HEK293 (cell line): ENCODE data around the gene CACNA2D1.
A peak's percentile ranks its signal among the peaks of the same experiment; 100 is the strongest.

ENCODE experiments used
- CTCF ChIA-PET: fragments of 350-600 bp; formaldehyde crosslinking; extraction: SDS; loops from one replicate; lab custom pipeline; 2021; ENCODE audit warnings: antibody characterized with exemption; lab: Yijun Ruan, JAX
- POLR2A ChIA-PET: fragments of 300-600 bp; formaldehyde crosslinking; extraction: SDS; loops from one replicate; lab custom pipeline; 2020; ENCODE audit warnings: antibody characterized with exemption, inconsistent platforms; lab: Yijun Ruan, JAX
- H3K27ac ChIP-seq: fragments of 200-500 bp; sonication (Bioruptor generic); 2 replicates; pipeline ENCODE4 v1.5.1; 2014; ENCODE audit warnings: low read depth, low read length, control low read depth, inconsistent platforms; ENCODE audit errors: extremely low read depth
- H3K36me3 ChIP-seq, 2 experiments: fragments of 200-500 bp in 1 of 2; sonication (Bioruptor generic) in 1 of 2; 1 replicate in 1 of 2; 2 replicates in 1 of 2; pipeline ENCODE4 v1.5.1; 2014 to 2017; ENCODE audit warnings: inconsistent platforms in 2 of 2, low read length in 2 of 2; ENCODE audit not compliant: control insufficient read depth in 2 of 2, insufficient read depth in 1 of 2
- H3K4me1 ChIP-seq: fragments of 200-500 bp; sonication (Bioruptor generic); 2 replicates; pipeline ENCODE4 v1.5.1; 2014; ENCODE audit warnings: mild to moderate bottlenecking, low read length, inconsistent platforms; ENCODE audit not compliant: control insufficient read depth, insufficient read depth
- H3K4me3 ChIP-seq: 2 replicates; pipeline ENCODE4 v1.5.1; 2011; ENCODE audit warnings: low read depth, mild to moderate bottlenecking, control low read depth, low read length, moderate library complexity
- H3K9me3 ChIP-seq: fragments of 200-500 bp; sonication (Bioruptor generic); 2 replicates; pipeline ENCODE4 v1.5.1; 2014; ENCODE audit warnings: low read depth, low read length, inconsistent platforms; ENCODE audit not compliant: control insufficient read depth, insufficient read depth
- AEBP2 ChIP-seq: fragments of 450-650 bp; formaldehyde crosslinking; IDR thresholded peaks from 2 replicates; pipeline ENCODE4 v1.5.1; 2016; ENCODE audit warnings: missing biosample characterization, missing genetic modification characterization, borderline replicate concordance
- HOXA7 ChIP-seq: sonication (generic); formaldehyde crosslinking; IDR thresholded peaks from 2 replicates; pipeline ENCODE4 v1.8.1; 2022; ENCODE audit warnings: missing genetic modification reagents, borderline replicate concordance
- HOXC10 ChIP-seq: sonication (generic); formaldehyde crosslinking; IDR thresholded peaks from 2 replicates; pipeline ENCODE4 v1.8.1; 2023; ENCODE audit warnings: mild to moderate bottlenecking, missing genetic modification reagents
- MEIS1 ChIP-seq: sonication (generic); formaldehyde crosslinking; IDR thresholded peaks from 2 replicates; pipeline ENCODE4 v1.8.1; 2022; ENCODE audit warnings: missing genetic modification reagents, mild to moderate bottlenecking, borderline replicate concordance
- TCF7L2 ChIP-seq: IDR thresholded peaks from 2 replicates; pipeline ENCODE4 v1.6.1; 2011; ENCODE audit warnings: low read depth, mild to moderate bottlenecking, inconsistent platforms, low read length, moderate library complexity, borderline replicate concordance
- ZBTB17 ChIP-seq: fragments of 450-650 bp; formaldehyde crosslinking; IDR thresholded peaks from 2 replicates; pipeline ENCODE4 v1.5.1; 2016; ENCODE audit warnings: missing biosample characterization, missing genetic modification characterization
- ZBTB21 ChIP-seq: fragments of 450-650 bp; formaldehyde crosslinking; IDR thresholded peaks from 2 replicates; pipeline ENCODE4 v1.5.1; 2017; ENCODE audit warnings: missing biosample characterization, missing genetic modification characterization
- ZNF146 ChIP-seq: fragments of 450-650 bp; formaldehyde crosslinking; IDR thresholded peaks from 2 replicates; pipeline ENCODE4 v1.5.1; 2016; ENCODE audit warnings: missing biosample characterization, missing genetic modification characterization
- ZNF302 ChIP-seq: fragments of 450-650 bp; formaldehyde crosslinking; IDR thresholded peaks from 2 replicates; pipeline ENCODE4 v1.5.1; 2016; ENCODE audit warnings: missing biosample characterization, missing genetic modification characterization, low read depth
- ZNF391 ChIP-seq: fragments of 450-650 bp; formaldehyde crosslinking; IDR thresholded peaks from 2 replicates; pipeline ENCODE4 v1.5.1; 2016; ENCODE audit warnings: low read depth, missing biosample characterization, missing genetic modification characterization, borderline replicate concordance
- ZNF423 ChIP-seq: fragments of 450-650 bp; formaldehyde crosslinking; IDR thresholded peaks from 2 replicates; pipeline ENCODE4 v1.5.1; 2016; ENCODE audit warnings: missing biosample characterization, missing genetic modification characterization
- ZNF530 ChIP-seq: fragments of 450-650 bp; formaldehyde crosslinking; IDR thresholded peaks from 2 replicates; pipeline ENCODE4 v1.5.1; 2016; ENCODE audit warnings: low read depth, missing biosample characterization, missing genetic modification characterization
- ZNF560 ChIP-seq: fragments of 450-650 bp; formaldehyde crosslinking; IDR thresholded peaks from 2 replicates; pipeline ENCODE4 v1.5.1; 2017; ENCODE audit warnings: missing biosample characterization, missing genetic modification characterization, borderline replicate concordance
- ZNF624 ChIP-seq: fragments of 450-650 bp; formaldehyde crosslinking; IDR thresholded peaks from 2 replicates; pipeline ENCODE4 v1.5.1; 2017; ENCODE audit warnings: missing biosample characterization, missing genetic modification characterization
- ZNF654 ChIP-seq: fragments of 450-650 bp; formaldehyde crosslinking; IDR thresholded peaks from 2 replicates; pipeline ENCODE4 v1.5.1; 2016; ENCODE audit warnings: low read depth, missing biosample characterization, missing genetic modification characterization
- ZNF707 ChIP-seq: fragments of 450-650 bp; formaldehyde crosslinking; IDR thresholded peaks from 2 replicates; pipeline ENCODE4 v1.5.1; 2016; ENCODE audit warnings: missing biosample characterization, missing genetic modification characterization
- ZNF777 ChIP-seq: fragments of 450-650 bp; formaldehyde crosslinking; IDR thresholded peaks from 2 replicates; pipeline ENCODE4 v1.5.1; 2017; ENCODE audit warnings: missing biosample characterization, missing genetic modification characterization, borderline replicate concordance
- TF ChIP-seq, protein P1 (sequence below): fragments of 450-650 bp; formaldehyde crosslinking; IDR thresholded peaks from 2 replicates; pipeline ENCODE4 v1.5.1; 2016; ENCODE audit warnings: missing biosample characterization, missing genetic modification characterization, low read depth
- TF ChIP-seq, protein P2 (sequence below): fragments of 450-650 bp; formaldehyde crosslinking; IDR thresholded peaks from 2 replicates; pipeline ENCODE4 v1.5.1; 2016; ENCODE audit warnings: missing biosample characterization, missing genetic modification characterization
- TF ChIP-seq, protein P3 (sequence below): fragments of 450-650 bp; formaldehyde crosslinking; IDR thresholded peaks from 2 replicates; pipeline ENCODE4; 2016; ENCODE audit warnings: missing biosample characterization, missing genetic modification characterization
- TF ChIP-seq, protein P4 (sequence below): fragments of 450-650 bp; formaldehyde crosslinking; IDR thresholded peaks from 2 replicates; pipeline ENCODE4 v1.5.1; 2016; ENCODE audit warnings: missing biosample characterization, missing genetic modification characterization

CACNA2D1 gene

GRCh38 chr7:81960026-81960425 is 483.6 kb downstream of the CACNA2D1 start (continued):
- TF ChIP-seq ZNF560 (tag by site-specific recombination) (no peak), ZNF146 (no peak), ZBTB17 (no peak), ZNF302 (no peak), ZNF530 (no peak), HOXA7 (CRISPR knock-in tag) (no peak), HOXC10 (CRISPR knock-in tag) (no peak), MEIS1 (CRISPR knock-in tag) (no peak)

DNA sequence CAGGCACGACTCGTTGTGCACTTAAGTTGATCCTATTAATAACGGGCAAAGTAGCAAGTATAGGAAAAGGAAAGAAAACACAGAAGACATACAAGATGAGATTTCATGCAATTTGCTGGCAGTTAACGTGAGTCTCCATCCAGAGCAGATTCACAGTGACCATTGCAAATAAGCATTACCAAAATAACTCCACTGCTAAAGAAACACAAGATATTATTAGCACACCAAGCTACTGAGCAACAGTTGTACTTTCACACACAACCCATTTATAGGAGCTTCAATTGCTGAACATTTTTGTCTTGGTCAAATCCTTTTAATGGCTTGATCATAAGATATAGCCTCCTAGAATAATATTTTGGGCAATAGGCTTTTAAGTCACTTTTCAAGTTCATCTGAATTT is 486.1 kb downstream of the CACNA2D1 start:
- no peaks in the 10 kb centered on the region for H3K4me1 ChIP-seq
- no peak overlapping the region for H3K4me3 ChIP-seq
- ChIA-PET CTCF (interaction anchor here (0.5 to 1.3 kb wide), 4 partner anchors 451 to 637 kb away, joined by 3 to 7 read pairs (median 4); no protein-coding TSS in a partner anchor), POLR2A (no interaction called here)
- no peak overlapping the region for H3K27ac ChIP-seq
- no peaks in the 10 kb centered on the region for H3K9me3 ChIP-seq
- no peaks in the 10 kb centered on the region for H3K36me3 ChIP-seq
- TF ChIP-seq ZNF391 (tag by site-specific recombination) (no peak), ZNF707 (tag by site-specific recombination) (no peak), ZNF624 (no peak), TCF7L2 (no peak)
- TF ChIP-seq, protein P1, sequence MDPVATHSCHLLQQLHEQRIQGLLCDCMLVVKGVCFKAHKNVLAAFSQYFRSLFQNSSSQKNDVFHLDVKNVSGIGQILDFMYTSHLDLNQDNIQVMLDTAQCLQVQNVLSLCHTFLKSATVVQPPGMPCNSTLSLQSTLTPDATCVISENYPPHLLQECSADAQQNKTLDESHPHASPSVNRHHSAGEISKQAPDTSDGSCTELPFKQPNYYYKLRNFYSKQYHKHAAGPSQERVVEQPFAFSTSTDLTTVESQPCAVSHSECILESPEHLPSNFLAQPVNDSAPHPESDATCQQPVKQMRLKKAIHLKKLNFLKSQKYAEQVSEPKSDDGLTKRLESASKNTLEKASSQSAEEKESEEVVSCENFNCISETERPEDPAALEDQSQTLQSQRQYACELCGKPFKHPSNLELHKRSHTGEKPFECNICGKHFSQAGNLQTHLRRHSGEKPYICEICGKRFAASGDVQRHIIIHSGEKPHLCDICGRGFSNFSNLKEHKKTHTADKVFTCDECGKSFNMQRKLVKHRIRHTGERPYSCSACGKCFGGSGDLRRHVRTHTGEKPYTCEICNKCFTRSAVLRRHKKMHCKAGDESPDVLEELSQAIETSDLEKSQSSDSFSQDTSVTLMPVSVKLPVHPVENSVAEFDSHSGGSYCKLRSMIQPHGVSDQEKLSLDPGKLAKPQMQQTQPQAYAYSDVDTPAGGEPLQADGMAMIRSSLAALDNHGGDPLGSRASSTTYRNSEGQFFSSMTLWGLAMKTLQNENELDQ (tag by site-specific recombination): no peak

- no peaks in the 10 kb centered on the region for H3K9me3 ChIP-seq
- no peak overlapping the region for H3K4me3 ChIP-seq
- ChIA-PET POLR2A (no interaction called here), CTCF (interaction anchor here (1.6 kb wide), 1 partner anchor 455 kb away, joined by 7 read pairs; no protein-coding TSS in a partner anchor)
- no peaks in the 10 kb centered on the region for H3K4me1 ChIP-seq
- TF ChIP-seq ZBTB21 (tag by site-specific recombination): no peak
- TF ChIP-seq, protein P2, sequence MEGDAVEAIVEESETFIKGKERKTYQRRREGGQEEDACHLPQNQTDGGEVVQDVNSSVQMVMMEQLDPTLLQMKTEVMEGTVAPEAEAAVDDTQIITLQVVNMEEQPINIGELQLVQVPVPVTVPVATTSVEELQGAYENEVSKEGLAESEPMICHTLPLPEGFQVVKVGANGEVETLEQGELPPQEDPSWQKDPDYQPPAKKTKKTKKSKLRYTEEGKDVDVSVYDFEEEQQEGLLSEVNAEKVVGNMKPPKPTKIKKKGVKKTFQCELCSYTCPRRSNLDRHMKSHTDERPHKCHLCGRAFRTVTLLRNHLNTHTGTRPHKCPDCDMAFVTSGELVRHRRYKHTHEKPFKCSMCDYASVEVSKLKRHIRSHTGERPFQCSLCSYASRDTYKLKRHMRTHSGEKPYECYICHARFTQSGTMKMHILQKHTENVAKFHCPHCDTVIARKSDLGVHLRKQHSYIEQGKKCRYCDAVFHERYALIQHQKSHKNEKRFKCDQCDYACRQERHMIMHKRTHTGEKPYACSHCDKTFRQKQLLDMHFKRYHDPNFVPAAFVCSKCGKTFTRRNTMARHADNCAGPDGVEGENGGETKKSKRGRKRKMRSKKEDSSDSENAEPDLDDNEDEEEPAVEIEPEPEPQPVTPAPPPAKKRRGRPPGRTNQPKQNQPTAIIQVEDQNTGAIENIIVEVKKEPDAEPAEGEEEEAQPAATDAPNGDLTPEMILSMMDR (tag by site-specific recombination): peak; percentile 22; the same call in 1 of the 2 replicates
- peak; percentile 39; the same call in 1 of the 2 replicates for TF ChIP-seq ZNF654 (tag by site-specific recombination)
- no peak for TF ChIP-seq ZNF423 (tag by site-specific recombination)
- H3K36me3 ChIP-seq: no peaks in the 10 kb centered on the region
- H3K27ac ChIP-seq: no peak overlapping the region
Observed at GRCh38 chr7:81956520-81956919, 487.1 kb downstream of the CACNA2D1 start.

DNA sequence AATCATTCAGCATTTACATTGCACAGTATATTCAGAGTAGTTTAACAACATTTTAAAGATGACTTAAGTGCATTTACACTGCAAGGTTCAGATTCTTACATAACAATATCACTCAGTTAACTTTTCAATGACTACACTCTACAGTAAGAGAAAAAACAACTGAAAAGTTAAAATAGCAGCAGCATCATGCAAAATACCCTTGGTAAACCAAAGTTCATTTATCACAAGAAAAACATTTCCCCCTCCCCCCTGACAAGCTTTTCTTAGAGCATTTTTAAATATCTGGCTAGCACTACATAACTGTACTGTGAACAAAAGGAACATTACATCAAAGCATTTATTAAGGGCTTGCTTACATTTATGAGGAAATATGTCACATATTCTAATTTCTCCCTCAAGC is 494.3 kb downstream of the CACNA2D1 start:
- ChIA-PET CTCF (no interaction called here), POLR2A (no interaction called here)
- no peaks in the 10 kb centered on the region for H3K36me3 ChIP-seq
- H3K27ac ChIP-seq: no peak overlapping the region
- H3K4me3 ChIP-seq: no peak overlapping the region
- no peaks in the 10 kb centered on the region for H3K9me3 ChIP-seq
- no peaks in the 10 kb centered on the region for H3K4me1 ChIP-seq
- TF ChIP-seq ZNF777 (tag by site-specific recombination): no peak
- TF ChIP-seq, protein P3, sequence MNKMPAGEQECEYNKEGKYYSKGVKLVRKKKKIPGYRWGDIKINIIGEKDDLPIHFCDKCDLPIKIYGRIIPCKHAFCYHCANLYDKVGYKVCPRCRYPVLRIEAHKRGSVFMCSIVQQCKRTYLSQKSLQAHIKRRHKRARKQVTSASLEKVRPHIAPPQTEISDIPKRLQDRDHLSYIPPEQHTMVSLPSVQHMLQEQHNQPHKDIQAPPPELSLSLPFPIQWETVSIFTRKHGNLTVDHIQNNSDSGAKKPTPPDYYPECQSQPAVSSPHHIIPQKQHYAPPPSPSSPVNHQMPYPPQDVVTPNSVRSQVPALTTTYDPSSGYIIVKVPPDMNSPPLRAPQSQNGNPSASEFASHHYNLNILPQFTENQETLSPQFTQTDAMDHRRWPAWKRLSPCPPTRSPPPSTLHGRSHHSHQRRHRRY: no peak
- no peak for TF ChIP-seq AEBP2 (tag by site-specific recombination)
- TF ChIP-seq, protein P4, sequence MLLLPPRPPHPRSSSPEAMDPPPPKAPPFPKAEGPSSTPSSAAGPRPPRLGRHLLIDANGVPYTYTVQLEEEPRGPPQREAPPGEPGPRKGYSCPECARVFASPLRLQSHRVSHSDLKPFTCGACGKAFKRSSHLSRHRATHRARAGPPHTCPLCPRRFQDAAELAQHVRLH (tag by site-specific recombination): no peak
